Lower leg skin (tissue), 4 donors: ENCODE data around the gene SMIM29. TPM values are rescaled to one million over a fixed set of nuclear protein-coding genes. Genes with fewer than 3 reads are reported as not detected.

Experiments used
- DNase-seq, 2 donors: peaks; one replicate each; pipeline ENCODE4 v3.0.0-alpha.2; 2019; ENCODE audit warnings: low spot score in 2 of 2
- H3K4me3 ChIP-seq: fragments of 200-600 bp; sonication (generic); 2 replicates; pipeline ENCODE4 v1.5.1; 2017; ENCODE audit warnings: mild to moderate bottlenecking, low read depth; ENCODE audit not compliant: poor library complexity, severe bottlenecking
- CTCF ChIP-seq, 3 donors: fragments of 450-650 bp; IDR thresholded peaks; one replicate each; pipeline ENCODE4 v1.5.1; 2016; ENCODE audit warnings: antibody characterized with exemption in 3 of 3, mild to moderate bottlenecking in 3 of 3, moderate library complexity in 2 of 3
- POLR2A ChIP-seq, 2 donors: fragments of 450-650 bp; IDR thresholded peaks; one replicate each; pipeline ENCODE4 v1.6.1; 2016 to 2017; ENCODE audit warnings: antibody characterized with exemption in 2 of 2, mild to moderate bottlenecking in 1 of 2, moderate library complexity in 1 of 2
- WGBS, 2 donors: methylation state at CpG; one replicate each; pipeline ENCODE4 v1.1.5; 2018; 5-methylcytosine and 5-hydroxymethylcytosine counted together
- intact Hi-C: fragments of 100-400 bp; cut with DNase I; formaldehyde crosslinking; loops from one replicate; pipeline ENCODE4 v1.15.0; 2023; ENCODE audit warnings: low total_unique reads
- total RNA-seq, 4 donors: library from RNA; depleted of rRNA; stranded (reverse); fragments of >200 nt; gene quantifications; one replicate each; pipeline ENCODE4 v1.1.0, GENCODE V29; 2016

SMIM29 gene
- total RNA-seq, 4 donors from 2014 or later, result 34.3 to 92.2 (median 57.1) TPM

GRCh38 chr6:34229877-34230276 is 18.9 kb downstream of the SMIM29 start:
- TF ChIP-seq POLR2A (IDR thresholded peaks at IDR 0.05) (no peak), CTCF (IDR thresholded peaks at IDR 0.05) (no peak)
- no peak for DNase-seq
- 97 to 99% methylated on average over 8 of the region's 8 CpGs for WGBS, 2 donors
- intact Hi-C loops, result no loop called here
- H3K4me3 ChIP-seq, result no peak overlapping the region

DNA sequence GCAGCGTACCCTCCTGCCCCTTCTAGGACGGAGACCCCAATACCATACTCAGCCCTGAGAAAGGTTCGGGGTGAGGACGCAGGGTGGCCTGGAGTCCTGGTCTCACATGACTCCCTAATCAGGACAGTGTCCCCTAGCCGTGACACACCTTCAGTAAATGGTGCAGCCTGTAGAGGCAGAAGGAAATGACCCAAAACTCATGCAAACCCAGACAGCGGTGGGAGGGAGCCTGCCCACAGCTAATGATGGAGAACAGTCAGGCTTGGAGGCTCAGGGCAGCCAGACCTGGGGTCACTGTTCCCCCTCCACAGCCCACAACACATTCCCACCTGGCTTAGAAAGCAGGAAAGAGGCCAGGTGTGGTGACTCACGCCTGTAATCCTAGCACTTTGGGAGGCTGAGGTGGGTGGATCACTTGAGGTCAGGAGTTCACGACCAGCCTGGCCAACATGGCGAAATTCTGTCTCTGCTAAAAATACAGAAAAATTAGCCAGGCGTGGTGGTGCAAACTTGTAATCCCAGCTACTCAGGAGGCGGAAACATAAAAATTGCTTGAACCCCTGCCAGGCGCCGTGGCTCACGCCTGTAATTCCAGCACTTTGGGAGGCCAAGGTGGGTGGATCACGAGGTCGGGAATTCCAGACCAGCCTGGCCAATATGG is 20.9 kb downstream of the SMIM29 start:
- no peak overlapping the region for H3K4me3 ChIP-seq
- DNase-seq, result peak in 1 of 2 donors; percentile 74
- TF ChIP-seq CTCF (IDR thresholded peaks at IDR 0.05) (no peak), POLR2A (IDR thresholded peaks at IDR 0.05) (no peak)
- WGBS, 2 donors, result 86 to 87% methylated on average over 15 to 16 of the region's 16 CpGs
- intact Hi-C loops, result no loop called here

DNA sequence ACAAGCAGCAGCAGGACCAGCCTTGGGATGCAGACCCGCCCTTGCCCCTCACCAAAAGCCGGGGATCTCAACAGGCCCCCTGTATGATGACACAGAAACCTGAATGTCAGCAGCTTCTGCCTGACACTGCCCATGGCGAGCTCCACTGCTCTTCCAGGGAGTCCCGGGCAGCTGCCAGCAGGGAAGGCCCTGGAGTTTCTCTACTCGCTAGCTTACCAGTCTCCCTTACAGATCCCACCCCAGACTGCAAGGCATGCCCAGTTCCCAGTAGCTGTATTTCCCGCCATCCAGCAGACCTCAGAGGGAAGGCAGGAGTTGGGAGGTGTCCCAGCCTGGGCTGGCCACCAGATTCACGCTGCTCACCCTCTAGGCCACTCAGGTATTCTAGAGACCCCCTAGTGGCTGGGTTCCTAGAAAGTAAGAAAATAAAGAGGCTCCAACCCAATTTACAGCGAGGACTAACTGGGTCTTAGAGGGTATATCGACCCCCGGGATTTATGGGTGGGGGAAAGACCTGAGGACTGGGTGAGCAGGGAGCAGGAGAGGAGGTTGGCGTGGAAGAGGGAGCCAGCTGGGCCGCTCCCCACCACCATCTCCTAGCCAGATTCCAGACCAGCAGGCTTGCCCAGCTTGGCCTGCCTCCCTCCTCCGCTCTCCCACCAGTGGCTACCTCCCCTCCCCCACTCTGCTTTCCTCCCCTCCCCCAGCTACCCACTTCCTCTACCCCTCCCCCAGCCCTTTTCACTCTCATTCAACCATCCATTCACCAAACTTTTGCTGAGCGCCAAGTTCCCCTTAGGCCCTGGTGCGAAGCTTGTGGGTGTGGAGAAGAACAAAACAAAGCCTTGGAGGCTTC is 21.8 kb downstream of the SMIM29 start:
- TF ChIP-seq CTCF (IDR thresholded peaks at IDR 0.05), result no peak
- TF ChIP-seq POLR2A (IDR thresholded peaks at IDR 0.05), result no peak
- peak in 1 of 2 donors; percentile 84 for DNase-seq
- 60 to 72% methylated on average over 15 of the region's 15 CpGs for WGBS, 2 donors
- intact Hi-C loops, result no loop called here
- no peak overlapping the region for H3K4me3 ChIP-seq

- intact Hi-C loops, result no loop called here
- peak in 1 of 2 donors; percentile 80 for DNase-seq
- WGBS, 2 donors, result 46 to 49% methylated on average over 7 of the region's 7 CpGs
- H3K4me3 ChIP-seq, result no peak overlapping the region
- no peak for TF ChIP-seq CTCF (IDR thresholded peaks at IDR 0.05)
Measured at GRCh38 chr6:34226066-34226465, 22.7 kb downstream of the SMIM29 start.

GRCh38 chr6:34225551-34225950 is 23.3 kb downstream of the SMIM29 start:
- TF ChIP-seq POLR2A (IDR thresholded peaks at IDR 0.05) (no peak), CTCF (IDR thresholded peaks at IDR 0.05) (no peak)
- peak in 1 of 2 donors; percentile 81 for DNase-seq
- 93 to 98% methylated on average over 5 of the region's 5 CpGs for WGBS, 2 donors
- intact Hi-C loops, result no loop called here
- H3K4me3 ChIP-seq, result no peak overlapping the region
